Middle frontal gyrus (tissue), 1 donor: ENCODE data around the gene COPS9.
A peak's percentile ranks its signal among the peaks of the same experiment; 100 is the strongest.

Source experiments
- DNase-seq: peaks from one replicate; pipeline ENCODE4 v3.0.0-alpha.2; 2015; ENCODE audit warnings: low spot score; ENCODE audit errors: extremely low spot score

COPS9 gene

DNA sequence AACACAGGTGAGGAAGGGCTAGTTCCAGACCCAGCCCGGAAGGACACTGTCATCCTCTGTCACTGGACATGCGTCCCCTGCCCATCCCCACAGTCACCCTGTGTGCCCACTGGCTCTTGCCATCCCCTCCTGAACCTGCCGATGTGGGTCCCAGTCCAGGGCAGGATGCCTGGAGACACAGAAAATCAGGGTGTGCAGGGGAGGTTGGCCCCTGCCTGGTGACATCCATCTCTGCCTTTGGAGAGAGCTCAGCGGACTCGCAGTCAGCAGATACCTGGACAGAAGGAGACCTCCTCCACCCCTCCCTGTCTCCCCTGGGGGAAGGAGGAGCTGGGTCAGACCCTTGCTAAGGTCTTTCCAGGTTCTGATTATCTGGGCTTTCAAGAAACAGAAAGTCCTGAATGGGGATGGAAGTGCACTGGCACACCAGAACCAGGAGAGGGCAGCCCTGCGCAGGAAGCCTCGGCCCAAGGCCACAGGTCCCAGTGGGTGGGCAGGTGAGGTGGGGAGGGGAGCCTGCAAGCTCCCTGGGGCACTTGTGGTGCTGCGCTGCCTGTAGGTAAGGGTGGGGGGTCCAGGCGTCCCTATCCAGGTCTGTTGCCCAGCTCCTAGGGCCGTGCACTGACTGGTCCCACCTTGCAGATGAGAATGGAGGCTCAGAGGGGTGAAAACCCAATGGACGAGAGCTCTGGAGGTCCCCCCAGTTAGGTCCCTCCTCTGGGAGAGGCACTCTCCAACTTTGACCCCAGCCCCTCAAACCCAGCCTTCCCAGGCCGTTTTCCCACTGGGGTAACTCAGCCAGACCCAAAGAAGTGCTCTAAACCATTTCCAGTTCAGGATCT, 14.1 kb upstream of the COPS9 start:
- DNase-seq: no peak

DNA sequence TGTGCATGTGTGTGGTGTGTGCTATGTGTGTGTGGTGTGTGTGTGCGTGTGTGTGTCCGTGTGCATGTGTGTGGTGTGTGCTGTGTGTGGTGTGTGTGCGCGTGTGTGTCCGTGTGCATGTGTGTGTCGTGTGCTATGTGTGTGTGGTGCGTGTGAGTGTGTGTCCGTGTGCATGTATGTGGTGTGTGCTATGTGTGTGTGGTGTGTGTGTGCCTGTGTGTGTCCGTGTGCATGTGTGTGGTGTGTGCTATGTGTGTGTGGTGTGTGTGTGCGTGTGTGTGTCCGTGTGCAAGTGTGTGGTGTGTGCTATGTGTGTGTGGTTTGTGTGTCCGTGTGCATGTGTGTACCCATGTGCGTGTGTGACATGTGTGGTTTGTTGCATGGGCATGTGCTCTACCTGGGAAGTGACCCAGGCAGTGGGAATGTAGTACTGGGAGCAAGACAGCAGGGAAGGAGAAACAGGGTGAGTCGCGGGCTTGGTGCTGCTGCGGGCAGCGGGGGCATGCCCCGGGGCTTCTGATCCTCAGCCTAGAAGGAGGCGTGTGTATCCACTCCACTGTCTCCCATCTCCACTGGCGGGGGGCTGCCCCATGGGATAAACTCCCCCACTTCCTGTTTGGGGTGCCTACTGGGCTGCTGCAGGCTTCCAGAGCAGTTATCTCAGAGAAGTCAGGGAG, 11.9 kb upstream of the COPS9 start:
- DNase-seq: no peak

DNA sequence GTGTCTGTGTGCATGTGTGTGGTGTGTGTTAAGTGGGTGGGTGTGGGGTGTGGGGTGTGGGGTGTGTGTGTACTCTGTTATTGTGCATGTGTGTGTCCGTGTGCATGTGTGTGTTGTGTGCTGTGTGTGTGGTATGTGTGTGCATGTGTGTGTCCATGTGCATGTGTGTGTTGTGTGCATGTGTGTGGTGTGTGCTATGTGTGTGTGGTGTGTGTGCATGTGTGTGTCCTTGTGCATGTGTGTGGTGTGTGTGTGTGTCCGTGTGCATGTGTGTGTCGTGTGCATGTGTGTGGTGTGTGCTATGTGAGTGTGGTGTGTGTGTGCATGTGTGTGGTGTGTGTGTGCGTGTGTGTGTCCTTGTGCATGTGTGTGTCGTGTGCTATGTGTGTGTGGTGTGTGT, 11.3 kb upstream of the COPS9 start:
- DNase-seq: no peak

DNA sequence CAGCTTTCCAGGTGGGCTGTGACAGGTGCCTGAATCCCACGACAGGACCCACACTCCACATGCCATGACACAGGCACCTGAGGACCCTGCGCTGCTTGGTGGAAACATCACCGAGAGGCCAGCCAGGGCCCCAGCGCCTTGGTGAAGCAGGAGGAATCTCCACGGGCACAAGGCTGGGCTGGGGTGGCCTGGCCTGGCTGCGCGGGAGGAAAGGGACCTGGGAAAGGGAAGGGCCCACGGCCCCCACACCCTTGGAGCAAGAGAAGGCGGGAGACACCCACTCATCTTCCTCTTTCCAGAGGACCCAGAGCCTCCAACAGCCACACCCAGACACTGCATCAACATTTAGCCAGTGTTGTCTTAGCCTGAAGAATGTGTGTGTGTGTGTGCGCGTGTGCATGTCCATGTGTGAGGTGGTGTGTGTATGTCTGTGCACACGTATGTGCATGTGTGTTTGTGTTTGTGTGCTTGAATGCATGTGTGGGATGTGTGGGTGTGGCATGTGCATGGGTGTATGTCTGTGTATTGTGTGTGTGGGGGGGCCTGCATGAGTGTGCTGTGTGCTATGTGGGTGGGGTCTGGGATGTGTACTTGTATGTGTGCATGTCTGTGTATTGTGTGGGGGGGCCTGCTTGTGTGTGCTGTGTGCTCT, 10.6 kb upstream of the COPS9 start:
- no peak for DNase-seq

DNA sequence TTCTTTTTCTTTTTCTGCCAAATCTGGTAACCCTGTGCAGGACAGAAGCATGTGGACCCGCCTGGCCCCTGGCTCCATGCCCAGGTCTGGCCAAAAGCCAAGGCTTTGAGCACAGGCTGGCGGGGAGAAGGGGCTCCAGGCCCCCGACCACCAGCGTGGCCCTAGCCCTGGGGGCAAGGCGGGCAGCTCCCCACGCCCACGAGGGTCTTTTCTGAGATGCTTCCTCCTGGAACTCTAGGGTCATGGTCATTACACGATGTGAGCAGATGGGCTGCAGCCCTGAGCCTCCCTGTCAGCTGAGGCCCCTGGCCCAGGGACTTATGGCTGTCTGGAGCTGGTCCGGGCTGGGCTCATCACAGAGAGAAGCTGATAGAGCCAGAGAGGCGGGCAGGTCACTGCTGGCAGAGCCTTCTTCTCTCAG, 10.0 kb upstream of the COPS9 start:
- no peak for DNase-seq

DNA sequence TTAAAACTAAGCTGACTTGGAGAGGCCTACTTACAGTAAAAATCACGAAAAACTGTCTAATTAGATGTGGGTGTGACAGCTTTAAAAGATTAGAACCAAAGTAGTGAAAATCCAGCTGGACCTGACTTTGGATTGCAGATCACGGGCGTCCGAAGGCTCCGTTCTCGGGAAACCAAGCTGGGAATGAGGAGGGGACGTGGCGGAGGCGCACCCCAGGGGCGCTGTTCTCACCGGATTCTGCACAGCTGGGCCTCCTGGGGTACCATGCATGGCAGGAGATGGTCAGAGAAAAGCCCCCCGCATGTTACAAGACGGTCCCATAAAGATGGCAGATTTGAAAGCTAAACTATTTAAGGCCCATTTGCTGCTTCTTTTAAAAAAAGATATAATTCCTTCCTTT, 9.4 kb upstream of the COPS9 start:
- no peak for DNase-seq

DNA sequence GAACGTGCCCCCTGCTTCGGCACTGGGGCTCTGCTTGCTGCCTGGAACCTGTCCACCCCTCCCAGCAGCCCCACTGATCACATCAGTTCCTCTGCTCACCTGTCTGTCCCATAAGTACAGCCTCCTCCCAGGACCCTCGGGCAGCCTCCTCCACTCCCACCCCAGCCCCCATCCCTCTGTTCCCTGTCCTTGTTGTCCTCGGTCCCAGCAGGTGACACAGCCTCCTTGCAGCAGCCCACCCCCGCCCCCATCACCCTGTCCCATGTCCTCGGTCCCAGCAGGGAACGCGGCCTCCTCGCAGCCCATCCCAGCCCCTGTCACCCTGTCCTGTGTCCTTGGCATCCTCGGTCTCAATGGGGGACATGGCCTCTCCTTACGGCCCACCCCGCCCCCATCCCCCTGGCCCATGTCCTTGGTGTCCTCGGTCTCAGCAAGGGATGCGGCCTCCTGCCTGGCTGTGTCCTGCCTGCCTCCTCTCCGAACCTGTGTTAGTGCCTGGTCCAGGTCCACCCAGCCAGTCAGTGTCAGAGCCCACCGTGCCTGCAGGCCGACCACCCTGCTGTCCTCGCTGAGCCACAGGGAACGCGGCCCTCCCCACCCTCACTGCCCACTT, 8.7 kb upstream of the COPS9 start:
- DNase-seq: no peak

DNA sequence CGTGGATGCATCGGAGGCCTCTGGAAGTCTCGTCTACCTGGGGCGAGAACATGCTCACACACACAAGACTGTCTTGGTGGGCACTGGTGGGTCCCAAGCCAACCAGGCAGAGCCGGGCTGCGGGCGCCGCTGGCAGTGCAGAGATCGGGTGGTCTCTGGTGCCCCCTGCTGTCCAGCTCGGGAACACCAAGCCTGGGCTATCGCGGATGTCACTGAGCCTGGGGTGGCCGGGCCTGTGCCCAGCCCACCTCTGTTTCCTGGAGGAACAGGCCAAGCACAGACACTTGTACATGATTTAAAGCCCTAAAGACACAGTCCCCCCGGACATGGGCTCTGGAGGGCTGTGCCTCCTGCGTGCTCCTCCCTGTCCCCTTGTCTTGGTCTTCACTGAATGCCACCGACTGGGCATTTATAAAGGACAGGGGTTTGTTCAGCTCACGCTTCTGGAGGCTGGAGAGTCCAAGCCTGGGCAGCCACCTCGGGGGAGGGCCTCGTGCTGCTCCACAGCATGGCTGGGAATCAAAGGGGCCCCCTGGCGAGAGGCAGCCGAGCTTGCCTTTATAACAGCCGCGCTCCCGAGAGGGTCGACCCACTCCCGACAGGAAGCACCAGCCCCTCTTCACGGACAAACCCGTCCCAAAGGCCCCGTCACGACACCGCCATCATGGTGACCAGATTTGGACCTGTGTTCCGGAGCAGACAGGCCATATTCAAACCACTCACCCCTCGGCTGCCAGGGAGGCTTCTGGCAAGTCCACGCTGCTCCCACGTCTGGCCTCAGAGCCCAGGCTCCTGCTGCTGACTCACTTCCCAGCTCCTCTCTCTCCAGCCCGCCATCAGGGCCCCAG, 7.9 kb upstream of the COPS9 start:
- peak; percentile 58 for DNase-seq

DNA sequence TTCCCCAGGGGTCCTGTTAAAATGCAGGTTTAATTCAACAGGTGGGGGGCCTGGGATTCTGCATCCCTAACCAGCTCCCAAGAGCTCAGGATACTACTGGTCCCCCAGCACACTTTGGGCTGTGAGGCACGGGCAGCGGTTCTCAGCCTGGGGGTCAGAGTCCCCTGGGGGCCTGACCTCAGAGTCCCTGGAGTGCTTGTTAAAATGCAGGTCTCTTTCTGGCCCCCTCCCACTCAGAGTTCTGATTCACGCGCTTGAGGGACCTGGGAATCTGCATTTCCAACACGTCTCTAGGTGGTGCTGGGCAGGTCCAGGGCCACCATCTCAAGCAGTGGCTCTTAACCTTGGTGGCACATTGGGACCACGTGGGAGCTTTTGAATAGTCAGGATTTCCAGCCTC, 7.2 kb upstream of the COPS9 start:
- no peak for DNase-seq

DNA sequence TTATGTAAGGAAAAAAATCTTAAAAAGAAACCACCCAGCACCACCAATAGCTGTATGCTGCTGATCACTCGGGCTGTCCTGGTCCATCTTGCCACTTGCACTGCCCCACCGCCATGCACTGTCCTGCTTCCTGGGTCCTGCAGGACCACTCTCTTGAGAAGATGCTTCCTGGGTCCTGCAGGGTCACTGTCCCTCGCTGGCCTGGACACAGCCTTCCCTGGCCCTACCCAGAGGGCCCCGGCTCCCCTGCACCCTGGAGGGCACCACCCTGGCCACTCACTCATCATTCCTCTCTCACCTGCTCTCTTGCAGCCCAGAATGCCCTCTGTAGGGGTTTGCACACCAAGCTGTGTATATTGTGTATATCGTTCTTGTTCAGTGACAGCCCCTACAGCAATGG, 6.8 kb upstream of the COPS9 start:
- no peak for DNase-seq

DNA sequence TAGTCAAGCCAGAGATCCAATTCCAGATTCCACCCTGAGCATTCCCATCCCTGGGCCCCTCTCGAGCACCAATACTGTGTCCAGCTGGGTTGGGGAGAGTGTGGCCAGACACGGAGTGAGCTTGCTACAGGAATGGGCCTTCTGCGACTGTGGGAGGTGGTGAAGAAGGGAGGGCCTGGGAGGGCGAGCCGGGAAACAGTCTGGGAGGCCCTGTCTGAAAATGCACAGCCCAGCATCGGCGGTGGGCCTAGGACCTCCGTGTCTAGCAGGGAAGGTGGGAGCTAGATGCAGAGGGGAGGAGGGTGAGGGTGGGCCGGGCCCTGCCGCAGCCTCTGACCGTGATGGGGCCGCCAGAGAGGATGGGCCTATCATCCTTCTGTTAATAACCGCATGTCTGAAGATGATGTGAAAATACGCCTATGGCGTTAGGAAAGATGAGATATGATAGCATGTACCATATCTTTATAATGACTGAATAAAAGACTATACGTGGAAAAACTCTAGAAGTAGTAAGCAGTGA, 6.2 kb upstream of the COPS9 start:
- DNase-seq: no peak

DNA sequence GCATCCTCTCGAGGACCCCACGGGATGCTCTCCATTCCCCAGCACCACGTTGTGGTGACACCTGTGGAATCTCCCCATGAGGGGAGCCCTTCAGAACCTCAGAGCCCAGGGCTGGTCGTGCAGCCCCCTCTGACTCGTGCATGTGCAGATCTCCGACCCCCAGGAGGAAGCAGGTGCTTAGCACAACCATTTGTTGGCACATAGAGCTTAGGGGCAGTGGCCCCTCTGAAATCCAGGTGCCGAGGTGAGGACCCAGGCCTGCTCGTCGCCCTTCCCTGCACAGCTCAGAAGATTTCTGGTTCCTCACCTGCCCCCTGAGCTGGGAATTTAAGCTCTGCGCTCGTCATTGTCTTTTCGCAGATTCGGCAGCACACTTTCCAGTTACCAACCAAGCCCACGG, 5.6 kb upstream of the COPS9 start:
- DNase-seq: no peak

DNA sequence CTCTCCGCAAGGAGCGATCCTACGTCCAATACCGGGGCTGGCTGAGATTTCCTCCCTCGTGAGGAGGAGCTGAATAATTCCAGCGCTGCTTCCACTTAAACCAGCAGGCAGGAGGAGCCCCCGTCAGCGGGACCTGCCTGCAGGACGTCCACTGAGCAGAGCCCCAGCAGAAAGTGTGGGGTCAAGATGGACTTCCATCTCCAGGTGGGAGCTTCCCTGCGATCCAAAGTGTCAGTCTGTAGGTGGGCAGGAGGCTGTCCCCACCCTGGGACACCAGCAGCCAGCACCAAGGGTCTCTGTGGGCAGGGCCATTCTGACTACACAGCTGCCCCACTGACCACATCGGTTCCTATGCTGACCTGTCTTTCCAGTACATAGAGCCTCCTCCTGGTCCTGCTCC, 4.8 kb upstream of the COPS9 start:
- DNase-seq: no peak

DNA sequence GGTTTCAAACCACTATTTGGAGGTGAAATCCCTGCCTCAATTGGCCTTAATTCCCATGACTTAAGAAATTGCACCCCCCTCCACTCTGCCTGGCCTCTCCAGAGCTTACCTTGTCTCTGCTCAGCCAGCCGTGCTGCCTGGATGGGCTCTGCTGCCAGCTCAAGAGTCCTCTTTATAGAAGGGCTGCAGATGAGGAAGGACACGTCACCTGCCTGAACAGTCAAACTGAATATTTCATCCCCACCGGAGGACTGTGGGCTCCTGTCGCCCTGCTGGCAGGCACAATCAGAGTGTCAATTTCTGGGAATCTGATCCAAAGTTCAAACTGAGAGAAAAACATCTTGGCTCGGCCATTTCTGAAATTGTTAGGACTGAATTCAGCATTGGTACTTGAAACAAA, 4.4 kb upstream of the COPS9 start, which contains the start of gene OTOS:
Gene OTOS, minus strand, starts transcription at position 148 of the 400 bp plus-strand sequence. CDS start 332 bp downstream, outside the sequence.
- no peak for DNase-seq

DNA sequence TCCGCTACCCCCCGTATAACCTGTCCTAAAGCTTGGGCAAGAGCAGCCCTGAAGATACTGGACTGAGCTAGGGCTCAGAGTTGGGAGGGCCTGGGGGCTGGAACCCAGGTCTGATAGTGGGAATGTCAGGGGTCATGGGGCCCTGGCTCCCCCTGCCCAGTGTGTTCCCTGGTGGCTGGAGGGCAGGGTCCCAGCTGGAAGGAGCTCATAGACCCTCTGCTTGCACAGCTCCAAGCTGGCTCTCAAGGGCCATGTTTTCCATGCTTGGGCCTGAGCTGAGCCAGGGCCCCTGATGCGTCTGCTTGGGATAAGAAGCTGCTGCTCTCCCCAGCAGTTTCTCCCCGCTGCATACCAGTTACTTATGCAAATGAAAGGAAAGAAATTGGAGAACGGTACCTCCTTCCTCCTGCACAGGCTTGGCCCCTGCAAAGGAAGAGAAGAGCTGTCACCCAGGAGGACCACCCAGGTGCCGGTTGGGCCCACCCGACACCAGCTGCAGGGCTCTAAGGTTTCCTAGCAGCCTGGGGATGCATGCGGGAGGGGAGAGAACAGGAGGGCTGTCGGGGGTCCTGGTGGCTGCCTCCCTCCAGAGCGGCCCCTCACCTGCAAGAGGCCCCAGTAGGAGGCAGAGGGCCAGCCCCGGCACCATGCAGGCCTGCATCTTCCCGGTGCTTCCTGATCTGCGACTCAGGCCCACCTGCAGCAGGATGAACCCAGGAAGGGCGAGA, 3.7 kb upstream of the COPS9 start:
- DNase-seq: no peak

DNA sequence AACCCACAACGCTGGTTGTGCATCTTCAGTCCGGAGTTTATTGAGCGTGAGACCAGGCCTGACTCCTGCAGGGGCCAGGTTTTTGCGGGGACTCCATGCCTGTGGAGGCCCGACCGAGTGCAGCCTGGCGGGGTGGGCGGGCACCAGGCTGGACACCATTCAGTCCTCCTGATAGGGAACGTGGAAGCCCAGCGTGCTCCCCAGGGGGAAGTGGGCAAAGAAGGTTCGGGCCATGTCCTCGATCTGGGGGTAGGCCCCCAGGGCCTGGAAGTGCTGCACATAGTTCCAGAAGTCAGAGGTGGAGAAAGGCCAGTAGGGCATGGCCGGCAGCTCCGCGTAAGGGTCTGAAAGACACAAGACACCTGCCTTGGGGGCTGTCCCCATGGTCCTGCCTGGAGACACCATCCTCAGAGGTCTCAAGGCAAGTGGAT, 2.9 kb upstream of the COPS9 start:
- no peak for DNase-seq

DNA sequence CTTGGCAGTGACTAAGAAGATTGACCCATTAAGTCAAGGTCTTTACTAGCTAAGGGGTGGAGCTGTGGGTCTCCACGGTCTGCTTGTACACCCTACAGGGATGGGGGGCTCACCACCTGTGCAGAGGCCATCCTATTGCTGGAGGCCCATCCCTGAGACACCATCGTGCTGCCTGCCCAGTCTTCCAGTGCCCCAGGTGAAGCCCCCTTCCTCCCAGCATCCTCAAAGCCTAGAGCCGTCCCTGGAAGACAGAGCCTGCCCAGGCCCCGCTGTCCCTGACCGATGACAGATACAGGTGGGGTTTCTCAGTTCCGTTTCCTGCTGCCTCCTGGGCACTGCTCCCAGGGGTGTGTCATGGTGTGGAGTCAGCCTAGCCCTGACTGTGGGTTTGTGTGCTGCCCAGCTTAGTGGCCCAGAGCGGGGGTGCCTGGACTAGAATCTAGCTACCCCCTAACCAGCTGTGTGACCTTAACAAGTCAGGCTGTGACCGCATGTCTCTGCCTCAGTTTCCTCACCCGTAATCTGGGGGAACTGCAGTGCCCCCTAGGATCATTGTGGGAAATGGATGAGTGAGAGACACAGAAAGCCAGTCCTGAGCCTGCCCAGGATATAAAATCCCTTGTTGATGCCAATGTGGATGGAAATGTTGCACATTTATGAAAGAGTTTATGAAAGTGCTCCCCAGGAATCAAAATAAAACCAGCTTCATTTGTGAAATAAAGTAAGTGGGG, 2.3 kb upstream of the COPS9 start:
- DNase-seq: no peak

DNA sequence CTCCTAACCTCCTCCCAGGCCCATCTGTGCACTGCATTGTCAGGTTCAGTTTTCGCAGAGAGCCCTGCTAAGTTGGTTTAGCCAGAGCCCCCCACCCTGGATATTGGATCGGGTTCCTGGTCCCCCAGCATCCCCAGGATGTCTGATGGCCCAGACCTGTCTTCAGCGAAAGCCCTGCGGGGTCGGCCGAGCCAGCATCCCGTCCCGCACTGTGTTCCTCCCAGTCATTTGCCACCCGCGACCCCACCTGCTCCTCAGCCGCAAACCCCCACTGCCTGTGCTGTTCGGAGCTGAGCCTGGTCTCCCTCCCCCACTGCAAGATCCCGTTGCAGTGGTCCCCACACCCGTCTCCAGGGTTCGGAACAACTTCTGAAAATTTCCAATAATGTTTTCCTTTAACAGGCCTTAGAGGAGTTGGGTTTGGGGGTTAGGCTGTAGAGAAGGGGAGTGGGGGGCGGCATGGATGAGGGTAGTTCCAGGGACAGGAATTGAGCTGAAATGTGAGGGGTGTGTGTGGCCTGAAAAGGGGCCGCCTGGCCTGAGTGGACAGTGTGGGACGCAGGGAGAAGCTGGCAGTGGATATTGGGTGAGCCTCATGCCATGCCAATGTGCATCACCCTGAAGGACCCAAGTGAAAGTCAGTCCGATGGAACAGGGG, 1.6 kb upstream of the COPS9 start:
- no peak for DNase-seq
